ENCODE data around the gene HECW1.

- TF ChIP-seq BHLHE40 (IDR thresholded peaks at IDR 0.05; ENCODE audit: borderline replicate concordance) (no peak), L3MBTL2 (conservative IDR thresholded peaks at IDR 0.05) (no peak), FOXM1 (IDR thresholded peaks at IDR 0.05; ENCODE audit: borderline replicate concordance) (no peak), ARNT (IDR thresholded peaks at IDR 0.05) (no peak), SP1 (IDR thresholded peaks at IDR 0.05) (no peak), TARDBP (IDR thresholded peaks at IDR 0.05) (no peak), PKNOX1 (IDR thresholded peaks at IDR 0.05) (no peak), FOXA1 (IDR thresholded peaks at IDR 0.05) (no peak), SUZ12 (IDR thresholded peaks at IDR 0.05) (no peak), HDGF (IDR thresholded peaks at IDR 0.05; ENCODE audit: borderline replicate concordance) (no peak), CTBP1 (IDR thresholded peaks at IDR 0.05; ENCODE audit: borderline replicate concordance) (no peak), ELF4 (IDR thresholded peaks at IDR 0.05) (no peak)
Measured at GRCh38 chr7:43110791-43111535, 1.5 kb upstream of the HECW1 start.

All from HEK293T (cell line).